ENCODE results near the gene PEMT. TPM values are rescaled to one million over a fixed set of nuclear protein-coding genes. Genes with fewer than 3 reads are reported as not detected.

Gene PEMT
- total and polyA plus RNA-seq, 2 of the 8 experiments (the other 6 are each of a cell fraction or from before 2014, with no cell fraction given): 42.0 to 118 TPM

GRCh38 chr17:17590141-17590751 lies 1.3 kb downstream of the PEMT start (continued):
- no peak for TF ChIP-seq KDM5A (IDR thresholded peaks at IDR 0.05; ENCODE audit: low read length)

All from H1 (cell line).